Vagina (tissue), 2 donors: ENCODE data around the gene LCK.

Experiments
- POLR2AphosphoS5 ChIP-seq, 2 donors: sonication (generic); formaldehyde crosslinking; IDR thresholded peaks; one replicate each; pipeline ENCODE4 v1.9.0; 2017; ENCODE audit warnings: antibody characterized with exemption in 2 of 2, mild to moderate bottlenecking in 2 of 2, low read depth in 1 of 2; ENCODE audit not compliant: insufficient read depth in 1 of 2
- TF ChIP-seq, protein P1 (sequence below), 3 experiments: fragments of 450-650 bp in 2 of 3; fragments of 200-600 bp in 1 of 3; sonication (generic) in 1 of 3; IDR thresholded peaks; one replicate each; pipeline ENCODE4 v1.5.1; 2017 to 2019; ENCODE audit warnings: antibody characterized with exemption in 3 of 3, mild to moderate bottlenecking in 2 of 3, moderate library complexity in 2 of 3

DNA sequence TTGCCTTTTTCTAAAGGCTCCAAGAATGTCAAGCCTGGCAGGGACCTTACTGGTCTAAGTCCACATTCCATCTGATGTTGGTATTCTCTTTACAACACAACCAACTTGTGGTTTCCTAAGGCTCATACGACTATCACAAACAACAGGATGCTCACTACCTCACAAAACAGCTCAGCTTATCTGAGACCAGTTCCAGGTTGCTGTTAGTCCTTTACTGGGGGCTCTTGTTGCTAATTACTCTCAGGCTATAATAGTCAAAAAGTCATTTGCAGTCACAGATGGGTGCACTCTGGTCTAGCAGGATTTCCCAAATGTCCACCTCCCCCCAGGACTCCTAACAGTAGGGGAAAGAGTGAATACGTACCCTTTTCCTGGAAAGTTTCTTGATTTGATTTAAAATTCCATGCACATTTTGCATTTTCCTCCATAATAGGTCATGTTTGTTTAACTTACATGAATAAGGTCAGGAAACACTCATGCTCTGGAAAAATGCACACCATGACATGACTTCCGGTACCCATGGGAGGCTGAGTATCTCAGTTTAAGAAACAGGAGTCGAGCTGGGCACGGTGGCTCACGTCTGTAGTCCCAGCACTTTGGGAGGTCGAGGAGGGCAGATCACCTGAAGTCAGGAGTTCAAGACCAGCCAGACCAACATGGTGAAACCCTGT is 16.0 kb downstream of the LCK start:
- no peak for TF ChIP-seq POLR2AphosphoS5 (IDR thresholded peaks at IDR 0.05; ENCODE audit: insufficient read depth in 1 of 2, low read depth in 1 of 2)
- TF ChIP-seq, protein P1, sequence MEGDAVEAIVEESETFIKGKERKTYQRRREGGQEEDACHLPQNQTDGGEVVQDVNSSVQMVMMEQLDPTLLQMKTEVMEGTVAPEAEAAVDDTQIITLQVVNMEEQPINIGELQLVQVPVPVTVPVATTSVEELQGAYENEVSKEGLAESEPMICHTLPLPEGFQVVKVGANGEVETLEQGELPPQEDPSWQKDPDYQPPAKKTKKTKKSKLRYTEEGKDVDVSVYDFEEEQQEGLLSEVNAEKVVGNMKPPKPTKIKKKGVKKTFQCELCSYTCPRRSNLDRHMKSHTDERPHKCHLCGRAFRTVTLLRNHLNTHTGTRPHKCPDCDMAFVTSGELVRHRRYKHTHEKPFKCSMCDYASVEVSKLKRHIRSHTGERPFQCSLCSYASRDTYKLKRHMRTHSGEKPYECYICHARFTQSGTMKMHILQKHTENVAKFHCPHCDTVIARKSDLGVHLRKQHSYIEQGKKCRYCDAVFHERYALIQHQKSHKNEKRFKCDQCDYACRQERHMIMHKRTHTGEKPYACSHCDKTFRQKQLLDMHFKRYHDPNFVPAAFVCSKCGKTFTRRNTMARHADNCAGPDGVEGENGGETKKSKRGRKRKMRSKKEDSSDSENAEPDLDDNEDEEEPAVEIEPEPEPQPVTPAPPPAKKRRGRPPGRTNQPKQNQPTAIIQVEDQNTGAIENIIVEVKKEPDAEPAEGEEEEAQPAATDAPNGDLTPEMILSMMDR (IDR thresholded peaks at IDR 0.05), result no peak
